GM12891 (cell line): Measurements from ENCODE around the gene TNFAIP2.

Experiments used
- DNase-seq: peaks from one replicate; pipeline ENCODE4 v3.0.0; 2011; ENCODE audit warnings: low spot score; ENCODE audit not compliant: insufficient read length
- FAIRE-seq: peaks from 2 replicates; lab custom pipeline; 2011; peaks lifted over from hg19 to GRCh38; lab: Jason Lieb, UNC
- PAX5 ChIP-seq: IDR thresholded peaks from 2 replicates; pipeline ENCODE4 v1.6.1; 2011; ENCODE audit warnings: low read length, moderate library complexity, mild to moderate bottlenecking; ENCODE audit not compliant: insufficient read depth, severe bottlenecking
- POLR2A ChIP-seq: IDR thresholded peaks from 2 replicates; pipeline ENCODE4 v1.6.1; 2011; ENCODE audit warnings: low read depth, low read length, control low read depth
- POLR2AphosphoS5 ChIP-seq: IDR thresholded peaks from 2 replicates; pipeline ENCODE4 v1.6.1; 2011; ENCODE audit warnings: low read depth, low read length, control low read depth
- POU2F2 ChIP-seq: IDR thresholded peaks from 2 replicates; pipeline ENCODE4 v1.6.1; 2011; ENCODE audit warnings: low read depth, mild to moderate bottlenecking, control low read depth, low read length, moderate library complexity
- SPI1 ChIP-seq: IDR thresholded peaks from 2 replicates; pipeline ENCODE4 v1.6.1; 2011; ENCODE audit warnings: low read depth, low read length, control low read depth
- TAF1 ChIP-seq: IDR thresholded peaks from 2 replicates; pipeline ENCODE4 v1.6.1; 2011; ENCODE audit warnings: low read depth, low read length, control low read depth

TNFAIP2 gene

DNA sequence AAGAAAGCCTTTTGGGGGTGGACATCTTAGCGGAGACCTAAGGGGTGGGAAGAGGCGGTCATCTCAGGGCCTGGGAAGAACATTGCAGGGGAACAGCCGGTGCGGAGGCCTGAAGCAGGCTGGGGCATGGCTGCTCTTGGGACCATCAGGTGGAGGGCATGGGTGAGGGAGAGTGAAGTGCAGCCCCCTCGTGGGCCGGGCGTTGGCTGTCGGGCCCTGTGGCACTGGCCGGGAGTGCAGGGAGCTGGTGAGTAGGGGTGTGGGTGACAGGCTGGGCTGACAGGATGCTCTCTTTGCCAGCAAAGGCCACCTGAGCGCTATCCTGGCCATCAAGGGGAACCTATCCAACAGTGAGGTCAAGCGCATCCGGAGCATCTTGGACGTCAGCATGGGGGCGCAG, 11.7 kb downstream of the TNFAIP2 start:
- no peak for FAIRE-seq
- no peak for DNase-seq
- TF ChIP-seq POLR2AphosphoS5: no peak
- no peak for TF ChIP-seq POLR2A
- TF ChIP-seq SPI1: no peak
- TF ChIP-seq TAF1: no peak
- TF ChIP-seq POU2F2: no peak

DNA sequence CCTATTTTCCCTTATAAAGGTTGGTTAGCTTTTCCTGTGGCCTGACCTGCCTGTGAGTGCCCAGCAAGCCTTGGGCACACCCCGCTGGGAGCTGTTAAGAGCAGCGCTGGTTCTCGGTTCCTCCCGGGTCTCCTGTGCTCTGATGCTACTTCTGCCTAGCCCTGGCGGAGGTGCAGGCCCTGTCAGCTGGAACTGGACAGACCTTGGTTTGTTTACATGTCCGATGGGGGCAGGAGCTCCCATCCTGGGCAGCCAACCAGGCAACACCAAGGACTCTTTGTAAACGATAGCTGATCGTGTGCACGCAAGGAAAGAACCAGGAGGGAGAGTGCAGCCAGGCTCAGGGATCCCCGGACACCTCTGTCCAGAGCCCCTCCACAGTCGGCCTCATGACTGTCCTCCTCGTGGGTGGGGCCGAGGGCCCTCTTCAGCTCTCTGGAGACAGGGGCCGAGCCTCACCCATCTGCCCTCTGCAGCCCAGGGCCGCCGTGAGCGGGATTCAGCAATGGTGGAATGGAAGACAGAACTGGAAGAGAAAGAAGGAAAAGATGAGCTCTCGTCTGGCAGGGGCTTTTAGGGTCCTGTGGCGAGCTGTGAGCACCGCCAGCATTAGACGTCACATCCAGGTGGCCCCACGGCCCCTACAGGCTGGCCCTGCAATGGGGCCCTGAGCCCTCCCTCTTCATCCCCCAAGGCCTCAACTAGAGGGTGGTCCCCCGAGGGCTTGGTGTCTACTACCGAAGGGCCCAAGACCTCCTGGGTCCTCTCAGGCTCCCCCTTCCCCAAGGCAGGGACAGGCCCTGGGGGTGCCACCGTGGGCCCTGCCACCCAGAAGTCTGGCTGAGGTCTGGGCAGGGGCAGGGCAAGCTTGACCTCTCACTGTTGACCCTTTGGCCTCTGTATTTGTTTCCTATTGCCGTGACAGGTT, 12.3 kb downstream of the TNFAIP2 start:
- TF ChIP-seq POLR2AphosphoS5 (no peak), POU2F2 (no peak), SPI1 (no peak), POLR2A (no peak), PAX5 (no peak), TAF1 (no peak)
- no peak for FAIRE-seq

DNA sequence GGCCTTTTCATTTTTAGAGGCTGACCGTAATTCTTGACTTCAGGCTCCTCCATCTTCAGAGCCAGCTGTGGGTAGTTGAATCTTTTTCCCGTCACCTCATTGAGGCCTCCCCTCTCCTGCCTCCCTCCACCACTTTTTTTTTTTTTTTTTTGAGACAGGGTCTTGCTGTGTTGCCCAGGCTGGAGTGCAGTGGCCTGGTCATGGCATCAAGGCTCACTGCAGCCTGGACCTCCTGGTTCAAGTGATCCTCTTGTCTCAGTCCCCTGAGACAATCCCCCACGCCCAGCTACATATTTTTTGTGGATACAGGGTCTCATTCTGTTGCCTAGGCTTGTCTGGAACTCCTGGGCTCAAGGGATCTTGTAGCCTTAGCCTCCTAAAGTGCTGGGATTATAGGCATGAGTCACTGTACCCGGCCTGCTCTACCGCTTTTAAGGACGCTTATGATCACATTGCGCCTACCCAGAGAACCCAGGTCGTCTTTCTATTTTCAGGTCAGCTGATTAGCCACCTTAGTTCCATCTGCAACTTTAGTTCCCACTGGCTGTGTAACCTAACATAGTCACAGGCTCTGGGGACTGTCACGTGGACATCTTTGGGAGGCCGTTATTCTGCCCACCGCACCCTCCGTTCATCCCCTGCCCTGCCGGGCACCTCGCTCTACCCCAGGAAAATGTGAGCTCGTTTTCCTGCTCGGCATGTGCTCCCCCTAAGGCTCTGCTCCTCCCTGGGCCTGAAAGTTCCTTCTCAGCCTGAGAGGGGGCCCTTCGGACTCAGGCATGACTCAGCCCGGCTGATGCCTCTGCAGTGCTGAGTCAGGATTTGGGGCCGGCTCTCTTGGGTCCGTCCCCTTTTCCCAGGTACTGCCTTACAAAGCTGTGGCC, 13.4 kb downstream of the TNFAIP2 start:
- TF ChIP-seq PAX5 (no peak), POLR2AphosphoS5 (no peak), SPI1 (no peak), TAF1 (no peak), POLR2A (no peak), POU2F2 (no peak)
- DNase-seq (no peak), FAIRE-seq (no peak)

More for the DNA sequence above, 12.3 kb downstream of the TNFAIP2 start:
- DNase-seq: no peak

DNA sequence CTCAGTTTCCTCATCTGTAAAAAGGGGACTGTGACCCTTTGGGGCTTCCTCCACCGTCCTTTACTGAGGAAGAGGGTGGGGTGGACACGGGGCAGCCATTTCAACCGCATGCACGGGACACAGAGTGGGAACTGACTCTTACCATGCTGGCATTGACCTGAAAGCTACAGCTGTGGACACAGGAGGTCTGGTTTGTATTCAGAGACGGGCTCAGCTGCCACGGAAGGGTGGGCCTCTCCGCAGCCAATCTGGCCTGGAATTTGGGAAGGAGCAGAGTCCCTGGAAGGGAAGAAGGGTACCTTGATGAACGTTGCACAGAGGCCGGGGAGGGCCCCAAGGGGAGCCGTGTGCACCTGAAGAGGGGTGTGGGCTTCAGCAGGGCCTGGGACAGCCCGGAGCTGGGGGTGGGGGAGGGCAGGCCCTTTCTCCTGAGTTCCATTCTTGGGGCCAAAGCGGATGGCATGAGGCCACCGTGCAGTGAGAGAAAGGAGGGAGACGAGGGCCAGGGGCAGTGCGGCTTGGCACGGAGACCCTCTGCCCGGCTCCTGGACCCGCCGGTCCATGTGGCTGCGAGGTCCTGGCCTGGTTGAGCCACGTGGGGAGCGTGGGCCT, 14.5 kb downstream of the TNFAIP2 start:
- TF ChIP-seq POLR2AphosphoS5 (no peak), POU2F2 (no peak), POLR2A (no peak), SPI1 (no peak), TAF1 (no peak), PAX5 (no peak)
- DNase-seq: no peak
- FAIRE-seq: no peak

DNA sequence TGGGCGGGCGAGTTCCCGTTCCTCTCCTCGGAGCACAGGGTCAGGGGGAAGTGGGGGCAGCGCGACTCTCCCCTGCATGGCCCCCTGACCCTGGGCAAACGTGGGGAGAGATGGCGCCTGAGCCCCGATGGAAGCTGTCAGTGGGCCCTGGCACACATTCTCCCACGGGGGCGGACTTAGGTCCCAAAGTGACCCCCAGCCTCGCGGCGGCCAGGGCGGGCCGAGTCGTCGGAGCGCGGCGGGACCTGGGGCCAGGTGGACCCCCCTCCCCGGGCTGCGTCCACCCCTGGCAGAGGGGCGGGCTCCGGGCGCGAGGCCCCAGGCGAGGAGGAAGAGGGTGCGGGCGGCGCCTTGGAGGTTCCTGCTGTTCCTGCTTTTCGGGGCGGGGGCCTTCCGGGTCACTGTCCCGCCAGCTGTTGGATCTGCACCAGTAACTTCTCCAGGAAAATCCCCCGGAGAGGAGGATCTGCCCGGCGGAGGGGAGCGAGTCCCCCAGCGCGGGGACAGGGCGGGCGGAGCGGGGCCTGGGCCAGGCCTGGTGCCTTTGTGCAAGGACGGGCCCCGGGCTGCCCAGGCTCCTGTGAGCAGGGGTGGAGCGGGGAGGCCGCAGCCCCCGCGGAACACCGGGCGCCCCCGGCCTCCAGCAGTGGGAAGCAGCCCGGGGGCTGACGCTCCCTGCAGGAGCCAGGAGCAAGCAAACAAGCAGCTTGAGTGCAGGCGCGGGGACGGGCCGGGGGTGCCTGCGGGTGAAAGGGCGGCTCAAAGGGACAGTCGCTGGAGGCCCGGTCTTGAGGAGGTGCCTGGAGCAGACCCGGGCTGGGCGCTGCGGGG, 15.3 kb downstream of the TNFAIP2 start:
- TF ChIP-seq TAF1 (no peak), PAX5 (no peak), SPI1 (no peak), POLR2AphosphoS5 (no peak), POU2F2 (no peak), POLR2A (no peak)
- DNase-seq (no peak), FAIRE-seq (no peak)

DNA sequence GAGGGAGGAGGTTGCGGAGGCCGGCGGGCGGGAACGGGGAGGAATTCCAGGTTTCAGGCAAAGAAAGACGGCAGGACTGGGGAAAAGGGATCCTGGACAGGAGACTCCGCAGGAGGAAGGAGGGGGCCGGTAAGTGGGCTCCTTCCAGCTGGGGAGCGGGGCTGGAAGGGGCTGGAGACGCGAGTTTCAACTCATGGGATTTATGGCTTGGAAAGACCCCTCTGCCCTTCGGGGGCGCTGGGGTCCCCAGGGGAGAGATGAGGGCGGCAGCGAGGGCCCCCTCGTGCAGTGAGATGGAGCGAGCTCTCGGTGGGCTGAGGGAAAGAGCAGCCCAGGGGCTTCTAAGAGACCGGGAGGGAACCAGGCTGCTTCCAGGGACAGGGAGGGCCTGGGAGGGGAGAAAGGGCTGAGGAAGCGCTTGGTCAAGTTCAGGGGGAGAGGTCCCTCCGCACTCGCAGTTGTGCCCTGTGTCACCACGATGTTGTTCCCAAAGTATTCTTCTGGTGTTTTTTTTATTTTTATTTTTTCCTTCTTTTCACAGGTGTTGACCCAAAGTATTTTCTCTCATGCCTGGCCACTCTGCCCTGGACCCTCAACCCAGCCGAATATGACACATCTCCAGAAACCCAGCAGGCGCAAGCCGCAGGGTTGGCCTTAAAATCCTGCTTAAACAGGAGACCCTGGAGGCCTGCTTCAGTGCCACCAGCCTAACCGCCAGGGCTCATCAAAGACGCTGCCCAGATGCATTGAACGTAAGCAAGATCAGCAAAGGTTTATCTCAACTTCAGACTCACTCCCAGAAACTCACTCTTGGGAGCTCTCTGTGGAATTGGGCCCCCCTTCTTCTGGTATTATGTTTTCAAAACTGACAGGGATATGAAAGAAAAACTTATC, 16.1 kb downstream of the TNFAIP2 start:
- no peak for TF ChIP-seq PAX5
- no peak for TF ChIP-seq POLR2A
- TF ChIP-seq TAF1: no peak
- no peak for TF ChIP-seq POU2F2
- TF ChIP-seq SPI1: no peak
- TF ChIP-seq POLR2AphosphoS5: no peak
- FAIRE-seq: no peak

DNA sequence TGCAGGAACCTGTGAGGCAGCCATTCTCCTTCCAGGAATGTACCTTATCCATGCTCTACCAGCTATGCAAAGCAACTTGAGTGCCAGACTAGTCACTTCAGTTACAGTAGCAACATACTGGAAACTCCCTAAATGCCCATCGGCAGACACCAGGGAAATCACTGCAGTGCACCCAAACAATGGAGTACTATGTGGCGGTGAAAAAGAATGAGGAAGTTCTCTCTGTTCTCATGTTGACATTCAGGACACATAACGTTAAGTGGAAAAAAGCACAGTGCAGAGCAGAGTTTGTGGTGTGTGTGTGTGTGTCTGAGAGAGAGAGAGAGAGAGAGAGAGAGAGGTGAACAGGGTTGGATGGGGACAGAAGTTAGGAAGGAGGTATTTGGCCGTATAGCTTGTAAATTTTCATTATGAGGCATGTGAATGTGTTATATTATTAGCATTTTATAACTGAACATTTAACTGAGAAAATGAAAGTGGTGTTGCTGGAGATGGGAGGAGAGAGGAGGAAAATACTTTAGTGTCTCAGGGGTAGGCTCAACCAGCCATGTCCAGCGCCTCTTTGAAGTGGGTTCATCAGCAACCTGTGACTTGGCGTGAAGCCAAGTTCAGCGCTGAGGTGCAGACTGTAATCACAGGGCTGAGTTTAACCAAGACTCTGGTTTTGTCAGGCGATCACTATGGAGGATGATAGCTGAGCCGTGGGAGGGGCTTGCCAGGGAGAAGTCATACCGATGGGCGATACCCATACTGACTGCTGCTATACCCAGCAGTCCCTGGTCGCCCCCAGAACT, 17.3 kb downstream of the TNFAIP2 start:
- TF ChIP-seq POLR2AphosphoS5: 0 out of 2 replicates have a peak, but pooled peaks have one; percentile 38
- TF ChIP-seq SPI1: no peak
- TF ChIP-seq PAX5: peak; percentile 88
- DNase-seq (no peak), FAIRE-seq (peak; percentile 96)

More for the DNA sequence above, 16.1 kb downstream of the TNFAIP2 start:
- no peak for DNase-seq
